HG03064 (cell line): ENCODE measurements around the gene DDX60.
"Not testable (repeated sequence)": the region's sequence is repeated elsewhere in the genome, so short reads cannot be mapped to it uniquely, and the experiment has no call there.

Source experiments
- ATAC-seq: cut with Tn5 transposase; IDR thresholded peaks from one replicate; pipeline ENCODE4 v1.9.1; 2021; ENCODE audit warnings: low read depth; ENCODE audit not compliant: unreplicated experiment

The DDX60 gene

DNA sequence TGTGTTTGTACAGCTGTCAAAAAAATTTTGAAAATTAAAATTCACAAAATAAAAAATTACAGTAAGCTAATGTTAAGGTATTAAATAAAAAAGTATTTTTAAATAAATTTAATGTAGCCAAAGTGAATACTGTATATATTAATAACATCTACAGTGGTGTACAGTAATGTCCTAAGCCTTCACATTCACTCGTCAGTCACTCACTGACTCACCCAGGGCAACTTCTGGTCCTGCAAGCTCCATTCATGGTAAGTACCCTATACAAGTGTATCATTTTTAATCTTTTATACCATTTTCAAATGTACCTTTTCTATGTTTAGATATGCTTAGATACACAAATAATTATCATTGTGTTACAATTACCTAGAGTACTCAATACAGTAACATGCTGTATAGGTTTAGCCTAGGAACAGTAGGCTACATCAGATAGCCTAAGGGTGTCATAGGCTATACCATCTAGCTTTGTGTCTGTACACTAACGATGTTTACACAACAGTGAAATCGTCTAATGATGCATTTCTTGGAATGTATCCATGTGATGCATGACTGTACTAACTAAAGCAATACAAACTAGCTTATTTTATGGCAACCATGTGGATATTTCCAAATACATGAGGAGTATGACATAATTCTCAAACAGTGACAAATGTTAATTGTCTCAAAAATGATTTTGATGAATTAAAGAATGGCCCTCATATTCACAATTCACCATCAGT is 13.7 kb downstream of the DDX60 start:
- ATAC-seq: no peak

GRCh38 chr4:168303430-168303829 is 15.1 kb downstream of the DDX60 start:
- not testable (repeated sequence) for ATAC-seq

- ATAC-seq: peak; percentile 64
Measured at GRCh38 chr4:168293386-168293975, 25.1 kb downstream of the DDX60 start.

- no peak for ATAC-seq
Measured at GRCh38 chr4:168291242-168291641, 27.3 kb downstream of the DDX60 start.

GRCh38 chr4:168285850-168286249 is 32.7 kb downstream of the DDX60 start:
- ATAC-seq: not testable (repeated sequence)

- no peak for ATAC-seq
Measured at GRCh38 chr4:168279556-168279955, 39.0 kb downstream of the DDX60 start.

DNA sequence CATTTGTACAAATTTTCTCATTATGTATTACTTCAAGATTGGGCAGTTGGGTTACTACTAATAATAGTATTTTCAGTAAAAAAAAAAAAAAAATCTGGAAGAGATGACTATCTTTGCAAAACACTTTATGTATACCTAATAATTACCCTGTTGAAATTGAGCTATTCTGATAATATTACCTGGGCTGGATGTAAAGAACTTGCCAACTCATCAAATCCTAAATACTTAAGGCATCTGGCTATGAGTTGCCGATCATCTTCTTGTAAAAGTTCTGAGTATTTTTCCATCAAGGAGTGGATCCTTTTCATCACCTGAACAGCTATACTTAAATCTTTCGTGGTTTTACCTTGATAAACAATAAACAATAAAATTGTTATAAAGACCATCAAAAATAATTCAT is 42.7 kb downstream of the DDX60 start:
- ATAC-seq: no peak

DNA sequence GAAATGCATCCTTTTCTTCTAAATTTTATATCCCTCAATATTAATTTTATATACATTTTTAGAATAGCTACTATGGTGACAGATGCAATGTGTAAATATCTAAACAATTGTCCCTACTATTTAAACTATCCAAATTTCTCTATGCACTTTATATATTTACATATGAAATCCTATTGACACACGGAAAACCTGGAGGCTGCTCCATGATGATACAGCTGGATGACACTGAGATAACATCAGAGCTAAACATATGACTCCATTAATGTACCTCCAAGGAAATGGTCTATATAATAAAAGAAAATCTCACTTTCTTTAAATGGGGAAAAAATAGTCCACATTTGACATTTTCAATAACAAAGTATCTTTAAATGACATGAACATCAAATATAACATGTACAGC is 43.7 kb downstream of the DDX60 start:
- no peak for ATAC-seq

DNA sequence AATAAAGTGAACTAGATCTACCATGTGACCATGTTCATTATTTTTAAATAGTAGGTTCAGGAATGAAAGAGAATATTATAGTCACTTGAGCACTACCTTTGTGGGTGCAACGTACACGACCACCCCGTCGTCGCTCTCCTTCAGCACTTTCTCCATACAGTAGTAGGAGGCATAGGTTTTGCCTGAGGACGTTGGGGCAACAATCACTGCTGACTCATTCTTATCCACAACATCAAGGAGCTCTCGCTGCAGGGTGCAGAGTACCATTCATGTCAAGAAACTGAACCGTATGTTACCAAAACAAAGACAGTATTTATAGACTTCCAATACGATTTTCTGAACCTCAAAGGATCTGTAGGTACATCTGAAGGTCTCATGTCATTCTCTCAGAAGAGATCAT is 44.7 kb downstream of the DDX60 start:
- no peak for ATAC-seq

DNA sequence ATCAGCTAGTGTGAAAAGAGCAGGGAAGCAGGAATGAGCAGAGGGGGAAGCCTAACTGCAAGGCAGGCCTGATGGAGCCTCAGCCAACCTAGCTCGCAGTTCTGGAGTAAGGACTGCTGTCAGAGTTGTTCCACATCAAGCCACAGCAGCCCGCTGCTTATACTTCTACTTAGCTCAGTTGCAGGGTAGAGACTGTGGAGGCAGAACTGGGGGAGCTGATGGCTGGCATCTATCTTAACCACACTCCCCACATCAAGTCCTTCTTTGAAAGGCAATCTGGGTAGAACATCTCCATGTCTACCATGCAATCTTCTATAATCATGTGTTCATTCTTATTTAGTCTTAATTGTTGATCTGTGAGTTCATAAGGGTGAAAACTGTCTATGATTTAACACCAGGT is 46.1 kb downstream of the DDX60 start:
- no peak for ATAC-seq

DNA sequence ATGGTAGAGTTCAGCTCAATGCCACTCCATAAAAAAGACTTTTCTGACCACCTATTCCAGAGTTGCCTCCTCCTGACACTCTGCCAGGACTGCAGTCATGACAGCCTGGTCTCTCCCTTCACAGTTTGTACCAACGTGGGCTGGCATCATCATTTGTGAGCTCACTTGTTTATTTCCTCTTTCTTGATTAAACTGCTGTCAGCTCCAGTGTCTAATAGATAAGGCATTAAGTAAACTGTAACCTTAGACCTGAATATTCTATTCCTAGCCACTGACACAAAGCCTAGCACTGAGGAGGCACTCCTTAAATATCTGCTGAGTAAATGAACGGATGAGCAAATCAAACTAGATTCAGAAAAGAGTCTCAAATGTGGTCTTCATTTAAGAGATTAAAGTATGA is 48.7 kb downstream of the DDX60 start:
- no peak for ATAC-seq

GRCh38 chr4:168265327-168265726 is 53.2 kb downstream of the DDX60 start:
- no peak for ATAC-seq

GRCh38 chr4:168264903-168265302 is 53.6 kb downstream of the DDX60 start:
- no peak for ATAC-seq

DNA sequence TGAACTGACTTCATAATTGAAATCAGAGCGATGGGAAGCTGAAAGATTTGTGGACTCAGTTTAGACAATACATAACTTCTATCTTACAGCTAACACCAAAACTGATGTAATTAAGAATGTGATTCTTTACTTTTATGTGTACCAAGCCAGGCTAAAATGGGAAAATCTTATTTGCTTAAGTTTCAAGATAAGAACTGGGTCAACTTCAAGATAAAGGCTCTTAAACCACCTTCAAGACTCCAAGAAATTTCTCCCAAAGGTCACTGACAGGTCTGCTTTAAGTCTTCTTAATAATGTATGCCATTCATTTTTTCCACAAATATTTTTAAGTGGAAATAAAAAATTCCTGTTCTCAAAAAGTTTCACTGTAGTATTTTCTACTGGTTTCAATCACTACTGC is 55.5 kb downstream of the DDX60 start:
- no peak for ATAC-seq

DNA sequence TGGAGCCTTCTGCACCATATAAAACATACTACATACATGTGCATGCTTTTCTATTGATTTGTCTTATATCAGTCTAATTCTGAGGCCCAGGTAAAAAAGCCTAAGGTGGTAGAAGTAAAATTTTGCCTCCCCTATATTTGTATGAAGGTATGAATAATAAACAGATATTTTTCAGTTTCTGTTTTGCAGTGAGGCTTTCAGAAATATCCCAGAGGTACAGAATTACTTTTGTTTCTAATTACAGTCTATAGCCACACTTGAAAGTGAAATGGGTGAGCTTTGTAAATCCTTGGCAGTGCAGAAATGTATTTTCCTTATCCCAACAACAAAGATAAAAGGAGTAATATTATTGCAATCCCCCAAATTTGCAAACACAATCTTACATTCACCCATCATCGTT is 59.5 kb downstream of the DDX60 start:
- no peak for ATAC-seq

GRCh38 chr4:168257768-168258167 is 60.8 kb downstream of the DDX60 start:
- no peak for ATAC-seq

DNA sequence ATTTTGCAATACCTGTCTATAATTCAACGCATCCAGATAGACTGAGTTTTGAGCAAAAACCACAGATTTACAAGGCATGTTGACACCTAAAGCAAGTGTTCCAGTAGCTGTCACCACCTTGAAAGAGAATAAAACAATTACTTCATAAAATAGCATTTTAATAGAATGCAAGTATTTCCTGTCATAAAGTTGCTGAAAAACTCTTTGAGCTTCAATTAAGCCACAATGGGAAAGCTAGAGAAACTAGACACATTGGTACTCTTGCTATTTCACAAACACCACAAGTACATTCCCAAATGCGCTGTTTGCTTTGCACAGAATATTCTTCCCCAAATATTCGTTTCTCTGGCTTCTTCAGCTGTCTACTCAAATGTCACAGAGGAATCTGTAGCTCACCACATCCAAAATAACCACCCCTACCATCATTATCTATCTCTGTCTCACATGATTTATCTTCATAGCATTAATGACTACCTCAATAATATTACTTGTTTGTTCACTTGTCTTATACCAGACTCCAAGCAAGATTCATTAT is 70.3 kb downstream of the DDX60 start:
- ATAC-seq: no peak

DNA sequence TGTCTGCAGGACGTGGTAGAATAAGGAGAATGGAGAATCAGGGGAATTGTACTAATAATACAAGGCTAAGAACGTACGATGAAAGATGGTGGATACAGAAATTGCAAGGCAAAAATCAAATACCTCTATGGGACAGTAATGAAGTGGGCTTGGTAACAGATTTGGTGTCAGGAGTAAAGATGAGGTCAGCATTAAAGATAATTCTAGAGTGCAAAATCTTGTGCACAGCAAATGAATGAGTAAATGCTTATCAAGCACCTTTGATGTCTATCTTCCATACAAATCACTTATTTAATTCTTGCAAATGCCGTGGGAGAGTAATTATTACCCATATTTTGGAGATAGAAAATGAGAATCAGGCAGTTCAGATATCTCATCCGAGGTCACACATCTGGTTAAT is 70.9 kb downstream of the DDX60 start:
- no peak for ATAC-seq

DNA sequence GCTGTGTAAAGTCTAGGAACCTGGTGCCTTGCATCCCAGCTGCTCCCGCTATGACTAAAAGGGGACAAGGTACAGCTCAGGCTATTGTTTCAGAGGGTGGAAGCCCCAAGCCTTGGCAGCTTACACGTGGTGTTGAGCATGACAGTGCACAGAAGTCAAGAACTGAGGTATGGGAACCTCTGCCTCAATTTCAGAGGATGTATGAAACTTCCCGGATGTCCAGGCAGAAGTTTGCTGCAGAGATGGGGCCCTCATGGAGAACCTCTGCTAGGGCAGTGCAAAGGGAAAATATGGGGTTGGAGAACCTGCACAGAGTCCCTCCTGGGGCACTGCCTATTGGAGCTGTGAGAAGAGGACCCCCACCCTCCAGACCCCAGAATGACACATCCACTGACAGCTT is 76.6 kb downstream of the DDX60 start:
- no peak for ATAC-seq

DNA sequence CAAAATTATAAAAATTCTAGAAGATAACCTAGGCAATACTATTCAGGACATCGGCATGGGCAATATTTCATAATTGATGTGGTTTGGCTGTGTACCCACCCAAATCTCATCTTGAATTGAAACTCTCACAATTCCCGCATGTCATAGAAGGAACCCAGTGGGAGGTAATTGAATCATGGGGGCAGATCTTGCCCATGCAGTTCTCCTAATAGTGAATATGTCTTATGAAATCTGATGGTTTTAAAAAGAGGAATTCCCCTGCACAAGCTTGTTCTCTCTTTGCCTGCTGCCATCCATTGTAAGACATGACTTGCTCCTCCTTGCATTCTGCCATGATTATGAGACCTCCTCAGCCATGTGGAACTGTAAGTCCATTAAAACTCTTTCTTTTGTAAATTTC is 77.7 kb downstream of the DDX60 start:
- ATAC-seq: no peak

DNA sequence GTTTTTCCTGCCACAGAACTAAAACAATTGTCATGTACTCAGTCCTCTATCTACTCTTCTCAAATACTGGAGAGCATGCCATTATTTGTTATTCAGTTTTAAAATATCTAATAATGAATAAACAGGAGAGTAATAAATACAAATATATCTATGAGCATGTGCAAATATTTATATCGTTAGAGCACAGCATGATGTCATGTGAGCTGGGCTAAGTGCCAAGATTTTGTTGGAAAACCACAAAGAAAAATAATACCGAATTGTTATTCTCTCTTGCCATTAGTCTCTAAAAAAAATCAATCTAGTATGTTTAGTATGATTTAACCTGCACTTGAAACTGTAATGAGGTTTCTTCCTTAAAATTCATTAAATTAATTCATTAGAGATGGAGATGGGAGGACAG is 97.3 kb downstream of the DDX60 start:
- ATAC-seq: no peak

DNA sequence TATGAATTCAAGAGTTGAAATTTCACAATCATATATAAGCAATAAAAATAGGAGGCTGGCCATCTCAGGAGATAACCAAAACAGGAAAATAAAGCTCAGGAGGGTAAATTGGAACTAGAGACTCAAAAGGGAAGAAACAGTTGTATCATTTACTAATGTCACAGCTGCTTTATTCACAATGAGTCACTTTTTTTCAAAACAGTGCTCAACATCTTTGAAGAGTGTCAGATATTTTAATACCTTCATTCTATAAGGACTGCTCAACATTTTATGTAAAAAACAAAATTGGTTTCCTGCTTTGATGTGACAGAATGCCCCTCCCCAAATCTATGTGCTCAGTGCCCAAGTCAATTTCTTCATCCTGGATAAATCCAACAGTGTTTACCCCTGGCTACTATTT is 97.7 kb downstream of the DDX60 start:
- no peak for ATAC-seq
